ENCODE results near the gene KLHL13. TPM values are rescaled to one million over a fixed set of nuclear protein-coding genes. Genes with fewer than 3 reads are reported as not detected.

Gene KLHL13
- total RNA-seq, 1 experiment from 2014 or later: not detected

DNA sequence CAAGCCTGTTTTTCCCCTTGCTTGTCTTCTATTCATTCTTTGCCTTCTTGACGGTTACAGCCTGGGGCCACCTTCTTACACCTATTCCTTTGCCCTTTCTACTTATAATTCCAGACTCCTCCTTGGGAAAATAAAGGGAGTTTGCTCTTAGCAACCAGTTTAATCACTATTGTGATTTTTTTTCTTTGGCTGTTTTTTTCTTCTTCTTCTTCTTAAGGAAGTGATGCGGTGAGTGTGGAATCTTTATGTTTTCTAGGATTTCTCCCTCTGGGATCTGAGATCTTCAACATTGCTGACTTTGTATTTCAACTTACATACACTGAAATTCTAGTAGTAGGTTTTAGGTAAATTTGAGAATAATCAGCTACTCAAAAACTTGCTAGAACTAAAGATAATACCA, 1.1 kb upstream of the KLHL13 start:
- H3K36me3 ChIP-seq (ENCODE audit: low read depth): no peaks in the 10 kb centered on the region
- H3K27ac ChIP-seq: no peak overlapping the region
- H4K20me1 ChIP-seq (ENCODE audit: insufficient read depth): no peaks in the 10 kb centered on the region
- POLR2A ChIA-PET (ENCODE audit: unreplicated experiment): no interaction called here
- BruUV-seq (replicated peaks): no TSS peak
- H3K9me2 ChIP-seq (ENCODE audit: insufficient read depth): no peaks in the 10 kb centered on the region
- H3K4me2 ChIP-seq: no peak overlapping the region
- no peaks in the 10 kb centered on the region for H3F3A ChIP-seq (ENCODE audit: insufficient read depth, low read depth)
- H3K79me2 ChIP-seq (ENCODE audit: low read depth): no peaks in the 10 kb centered on the region
- H3K27me3 ChIP-seq (ENCODE audit: insufficient read depth, low read depth): no peaks in the 10 kb centered on the region
- H3K4me1 ChIP-seq (replicated peaks; ENCODE audit: insufficient read depth): no peaks in the 10 kb centered on the region
- no peaks in the 10 kb centered on the region for H3K9me3 ChIP-seq (ENCODE audit: insufficient read depth, low read depth)
- intact Hi-C loops (cut with micrococcal nuclease; ENCODE audit: unreplicated experiment): no loop called here
- DNase-seq: no peak
- CTCF ChIA-PET: no interaction called here
- no peak overlapping the region for H2AFZ ChIP-seq
- H3K4me3 ChIP-seq: no peak overlapping the region
- TF ChIP-seq, protein P1, sequence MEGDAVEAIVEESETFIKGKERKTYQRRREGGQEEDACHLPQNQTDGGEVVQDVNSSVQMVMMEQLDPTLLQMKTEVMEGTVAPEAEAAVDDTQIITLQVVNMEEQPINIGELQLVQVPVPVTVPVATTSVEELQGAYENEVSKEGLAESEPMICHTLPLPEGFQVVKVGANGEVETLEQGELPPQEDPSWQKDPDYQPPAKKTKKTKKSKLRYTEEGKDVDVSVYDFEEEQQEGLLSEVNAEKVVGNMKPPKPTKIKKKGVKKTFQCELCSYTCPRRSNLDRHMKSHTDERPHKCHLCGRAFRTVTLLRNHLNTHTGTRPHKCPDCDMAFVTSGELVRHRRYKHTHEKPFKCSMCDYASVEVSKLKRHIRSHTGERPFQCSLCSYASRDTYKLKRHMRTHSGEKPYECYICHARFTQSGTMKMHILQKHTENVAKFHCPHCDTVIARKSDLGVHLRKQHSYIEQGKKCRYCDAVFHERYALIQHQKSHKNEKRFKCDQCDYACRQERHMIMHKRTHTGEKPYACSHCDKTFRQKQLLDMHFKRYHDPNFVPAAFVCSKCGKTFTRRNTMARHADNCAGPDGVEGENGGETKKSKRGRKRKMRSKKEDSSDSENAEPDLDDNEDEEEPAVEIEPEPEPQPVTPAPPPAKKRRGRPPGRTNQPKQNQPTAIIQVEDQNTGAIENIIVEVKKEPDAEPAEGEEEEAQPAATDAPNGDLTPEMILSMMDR (conservative IDR thresholded peaks at IDR 0.05): no peak
- TF ChIP-seq EZH2 (IDR thresholded peaks at IDR 0.05; ENCODE audit: low read depth): no peak

- ChIA-PET POLR2A (ENCODE audit: unreplicated experiment) (no interaction called here), CTCF (no interaction called here)
- H4K20me1 ChIP-seq (ENCODE audit: insufficient read depth): no peaks in the 10 kb centered on the region
- no peaks in the 10 kb centered on the region for H3K36me3 ChIP-seq (ENCODE audit: low read depth)
- TF ChIP-seq, protein P1 (conservative IDR thresholded peaks at IDR 0.05): no peak
- TF ChIP-seq EZH2 (IDR thresholded peaks at IDR 0.05; ENCODE audit: low read depth): no peak
- no peaks in the 10 kb centered on the region for H3K4me1 ChIP-seq (replicated peaks; ENCODE audit: insufficient read depth)
- H3K4me3 ChIP-seq: no peak overlapping the region
- no peak for DNase-seq
- no peaks in the 10 kb centered on the region for H3K9me2 ChIP-seq (ENCODE audit: insufficient read depth)
- BruUV-seq (replicated peaks): no TSS peak
- no peak overlapping the region for H3K4me2 ChIP-seq
- no peak overlapping the region for H2AFZ ChIP-seq
- no peaks in the 10 kb centered on the region for H3K27me3 ChIP-seq (ENCODE audit: insufficient read depth, low read depth)
- H3F3A ChIP-seq (ENCODE audit: insufficient read depth, low read depth): no peaks in the 10 kb centered on the region
- no peaks in the 10 kb centered on the region for H3K79me2 ChIP-seq (ENCODE audit: low read depth)
- intact Hi-C loops (cut with micrococcal nuclease; ENCODE audit: unreplicated experiment): no loop called here
- no peak overlapping the region for H3K27ac ChIP-seq
- no peaks in the 10 kb centered on the region for H3K9me3 ChIP-seq (ENCODE audit: insufficient read depth, low read depth)
Measured at GRCh38 chrX:118115953-118116712, 477 bp downstream of the KLHL13 start.

DNA sequence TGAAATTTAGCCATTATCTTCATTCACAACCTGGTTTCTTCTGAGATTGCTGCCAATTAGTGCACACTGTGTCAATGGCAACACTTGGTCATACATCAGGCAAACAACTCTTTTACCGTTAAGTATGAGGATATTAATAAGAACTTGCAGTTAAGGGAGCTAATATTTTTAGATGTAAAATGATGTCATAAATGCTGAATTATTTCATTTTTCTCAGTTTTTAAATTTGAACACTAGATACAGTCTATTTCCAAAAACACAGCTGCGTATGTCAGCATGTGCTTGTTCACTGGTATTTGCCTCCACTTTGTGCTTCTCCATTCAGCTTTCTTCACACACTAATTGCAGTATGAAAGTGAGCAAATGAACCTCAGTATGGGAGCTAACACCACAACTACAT, 1.6 kb downstream of the KLHL13 start:
- DNase-seq: no peak
- no peak overlapping the region for H3K4me2 ChIP-seq
- H4K20me1 ChIP-seq (ENCODE audit: insufficient read depth): no peaks in the 10 kb centered on the region
- intact Hi-C loops (cut with micrococcal nuclease; ENCODE audit: unreplicated experiment): no loop called here
- H3F3A ChIP-seq (ENCODE audit: insufficient read depth, low read depth): no peaks in the 10 kb centered on the region
- no peaks in the 10 kb centered on the region for H3K27me3 ChIP-seq (ENCODE audit: insufficient read depth, low read depth)
- H3K4me3 ChIP-seq: no peak overlapping the region
- ChIA-PET CTCF (no interaction called here), POLR2A (ENCODE audit: unreplicated experiment) (no interaction called here)
- H3K36me3 ChIP-seq (ENCODE audit: low read depth): no peaks in the 10 kb centered on the region
- no peaks in the 10 kb centered on the region for H3K9me3 ChIP-seq (ENCODE audit: insufficient read depth, low read depth)
- no peak overlapping the region for H2AFZ ChIP-seq
- H3K4me1 ChIP-seq (replicated peaks; ENCODE audit: insufficient read depth): no peaks in the 10 kb centered on the region
- no peaks in the 10 kb centered on the region for H3K9me2 ChIP-seq (ENCODE audit: insufficient read depth)
- H3K79me2 ChIP-seq (ENCODE audit: low read depth): no peaks in the 10 kb centered on the region
- no TSS peak for BruUV-seq (replicated peaks)
- no peak overlapping the region for H3K27ac ChIP-seq
- TF ChIP-seq EZH2 (IDR thresholded peaks at IDR 0.05; ENCODE audit: low read depth): no peak
- TF ChIP-seq, protein P1 (conservative IDR thresholded peaks at IDR 0.05): no peak
